HT-29 (cell line): ENCODE data around the gene PRKAR2B. TPM values are rescaled to one million over a fixed set of nuclear protein-coding genes. Genes with fewer than 3 reads are reported as not detected.

Experiments
- DNase-seq: peaks from one replicate; pipeline ENCODE4 v3.0.0-alpha.2; 2015; ENCODE audit warnings: low spot score
- total RNA-seq: library from RNA; depleted of rRNA; stranded (reverse); fragments of >200 nt; shearing (Covaris generic); gene quantifications from 2 replicates; pipeline ENCODE4 v1.2.3, GENCODE V29; 2014; rRNA removed

The PRKAR2B gene
- not detected in 2 replicates for total RNA-seq

GRCh38 chr7:107044347-107045194, at the start of gene PRKAR2B:
Gene PRKAR2B, plus strand, starts transcription at chr7:107044705. Its CDS starts 203 bp downstream, at chr7:107044908.
- DNase-seq = no peak

- no peak for DNase-seq
These were observed 49.7 kb upstream of the PRKAR2B start for GRCh38 chr7:106994833-106995232.

GRCh38 chr7:106997487-106998271, 46.8 kb upstream of the PRKAR2B start:
- no peak for DNase-seq

GRCh38 chr7:106999023-106999422, 45.5 kb upstream of the PRKAR2B start:
- no peak for DNase-seq

- no peak for DNase-seq
These were observed 43.0 kb upstream of the PRKAR2B start for GRCh38 chr7:107001490-107001889.

GRCh38 chr7:107002126-107002525, 42.4 kb upstream of the PRKAR2B start:
- no peak for DNase-seq

- DNase-seq = no peak
These were observed 41.9 kb upstream of the PRKAR2B start for GRCh38 chr7:107002529-107002998.

- no peak for DNase-seq
These were observed 37.3 kb upstream of the PRKAR2B start for GRCh38 chr7:107007007-107007891.

GRCh38 chr7:107007892-107008287, 36.6 kb upstream of the PRKAR2B start:
- no peak for DNase-seq

GRCh38 chr7:107009846-107010203, 34.7 kb upstream of the PRKAR2B start:
- DNase-seq = no peak

- DNase-seq = no peak
These were observed 31.8 kb upstream of the PRKAR2B start for GRCh38 chr7:107012691-107013090.

- DNase-seq = no peak
These were observed 30.0 kb upstream of the PRKAR2B start for GRCh38 chr7:107014387-107015023.

GRCh38 chr7:107016312-107016711, 28.2 kb upstream of the PRKAR2B start:
- DNase-seq = no peak

- no peak for DNase-seq
These were observed 26.4 kb upstream of the PRKAR2B start for GRCh38 chr7:107017965-107018719.

GRCh38 chr7:107020400-107020799, 24.1 kb upstream of the PRKAR2B start:
- no peak for DNase-seq

- DNase-seq = no peak
These were observed 22.9 kb upstream of the PRKAR2B start for GRCh38 chr7:107021600-107021999.

GRCh38 chr7:107023522-107024151, 20.9 kb upstream of the PRKAR2B start:
- DNase-seq = no peak

- DNase-seq = no peak
These were observed 19.6 kb upstream of the PRKAR2B start for GRCh38 chr7:107024906-107025305.

- no peak for DNase-seq
These were observed 18.9 kb upstream of the PRKAR2B start for GRCh38 chr7:107025449-107026103.
